Endothelial cell of umbilical vein (primary cell): Measurements from ENCODE around the gene SEMA5A. TPM values are rescaled to one million over a fixed set of nuclear protein-coding genes. Genes with fewer than 3 reads are reported as not detected.

Experiments
- BruUV-seq: library from RNA; stranded (reverse); fragments of 400-500 nt; replicated peaks from 2 replicates; lab custom pipeline; 2021; lab: Mats Ljungman, UMichigan
- CTCF ChIA-PET: fragments of 300-600, 350-600 bp; sonication (Branson Sonifier 250); formaldehyde crosslinking; loops from one replicate; lab custom pipeline; 2021; ENCODE audit warnings: antibody characterized with exemption, inconsistent platforms; lab: Charles Lee
- POLR2A ChIA-PET: fragments of 300-600, 350-600 bp; sonication (Branson Sonifier 250); formaldehyde crosslinking; loops from one replicate; lab custom pipeline; 2021; ENCODE audit warnings: antibody characterized with exemption, inconsistent platforms; lab: Charles Lee
- DNase-seq: peaks from one replicate; pipeline ENCODE4 v3.0.0-alpha.2; 2011; ENCODE audit warnings: low read depth, low spot score
- FAIRE-seq: peaks from 2 replicates; lab custom pipeline; 2011; peaks lifted over from hg19 to GRCh38; lab: Jason Lieb, UNC
- H2AFZ ChIP-seq: 2 replicates; pipeline ENCODE4 v1.6.0; 2012; ENCODE audit warnings: low read depth, low read length, control low read depth, inconsistent platforms
- H3K27ac ChIP-seq: 2 replicates; pipeline ENCODE4 v1.5.1; 2011; ENCODE audit warnings: low read depth, mild to moderate bottlenecking, control low read depth, low read length, moderate library complexity; ENCODE audit not compliant: insufficient read depth
- H3K27me3 ChIP-seq, 2 experiments: 2 replicates each; pipeline versions ENCODE4 v1.6.0 to v1.6.1; 2011; ENCODE audit warnings: low read length in 2 of 2, mixed read lengths in 1 of 2; ENCODE audit not compliant: control insufficient read depth in 2 of 2, insufficient read depth in 2 of 2
- H3K36me3 ChIP-seq, 2 experiments: 2 replicates in 1 of 2; 3 replicates in 1 of 2; pipeline ENCODE4 v1.5.1; 2011; ENCODE audit warnings: low read length in 2 of 2, mild to moderate bottlenecking in 1 of 2, moderate library complexity in 1 of 2; ENCODE audit not compliant: control insufficient read depth in 2 of 2, insufficient read depth in 2 of 2; ENCODE audit errors: extremely low read depth in 1 of 2
- H3K4me1 ChIP-seq: 3 replicates; pipeline ENCODE4 v1.5.1; 2011; ENCODE audit warnings: mild to moderate bottlenecking, low read length; ENCODE audit not compliant: control insufficient read depth, insufficient read depth; ENCODE audit errors: extremely low read depth
- H3K4me2 ChIP-seq: 2 replicates; pipeline ENCODE4 v1.6.1; 2011; ENCODE audit warnings: low read length, control low read depth, mixed read lengths; ENCODE audit not compliant: insufficient read depth
- H3K4me3 ChIP-seq, 3 experiments: fragments of 200-600 bp in 1 of 3; sonication (generic), shearing (Covaris generic) in 1 of 3; replicated peaks in 1 of 3; 2 replicates each; pipeline ENCODE4 v1.5.1; 2011 to 2016; ENCODE audit warnings: control low read depth in 3 of 3, low read length in 3 of 3, mild to moderate bottlenecking in 2 of 3, inconsistent platforms in 1 of 3, low read depth in 1 of 3, moderate library complexity in 1 of 3; ENCODE audit not compliant: insufficient read depth in 1 of 3
- H3K79me2 ChIP-seq: 2 replicates; pipeline ENCODE4 v1.6.0; 2012; ENCODE audit warnings: low read length, inconsistent platforms; ENCODE audit not compliant: control insufficient read depth, insufficient read depth
- H3K9ac ChIP-seq: replicated peaks from 2 replicates; pipeline ENCODE3; 2011; ENCODE audit warnings: low read length, control low read depth; ENCODE audit not compliant: insufficient read depth; ENCODE audit errors: extremely low read depth
- H3K9me1 ChIP-seq: replicated peaks from 3 replicates; pipeline ENCODE4 v1.6.0; 2011; ENCODE audit warnings: mild to moderate bottlenecking, low read length; ENCODE audit not compliant: control insufficient read depth, insufficient read depth; ENCODE audit errors: extremely low read depth
- H3K9me3 ChIP-seq: replicated peaks from 2 replicates; pipeline ENCODE4 v1.5.1; 2012; ENCODE audit warnings: low read length, inconsistent platforms; ENCODE audit not compliant: control insufficient read depth, insufficient read depth
- H4K20me1 ChIP-seq: replicated peaks from 2 replicates; pipeline ENCODE3; 2011; ENCODE audit warnings: mild to moderate bottlenecking, low read length; ENCODE audit not compliant: control insufficient read depth, insufficient read depth; ENCODE audit errors: extremely low read depth
- EZH2 ChIP-seq: IDR thresholded peaks from 2 replicates; pipeline ENCODE4 v1.6.1; 2012; ENCODE audit warnings: borderline replicate concordance, low read depth, mild to moderate bottlenecking, moderate library complexity, low read length, inconsistent platforms; ENCODE audit not compliant: severe bottlenecking
- FOS ChIP-seq: IDR thresholded peaks from 2 replicates; pipeline ENCODE4 v1.6.1; 2011; ENCODE audit warnings: mild to moderate bottlenecking, low read length, moderate library complexity, borderline replicate concordance; ENCODE audit not compliant: insufficient read depth
- GATA2 ChIP-seq: IDR thresholded peaks from 2 replicates; pipeline ENCODE4 v1.7.0; 2011; ENCODE audit warnings: low read depth, mild to moderate bottlenecking, moderate library complexity, mixed read lengths, low read length; ENCODE audit not compliant: insufficient read length, insufficient read depth
- JUN ChIP-seq: IDR thresholded peaks from 2 replicates; pipeline ENCODE4 v1.6.1; 2011; ENCODE audit warnings: borderline replicate concordance, low read depth; ENCODE audit not compliant: insufficient read length, insufficient read depth
- MYC ChIP-seq: IDR thresholded peaks from one replicate; pipeline ENCODE4 v1.6.1; 2011; ENCODE audit warnings: mild to moderate bottlenecking, low read depth, low read length
- POLR2A ChIP-seq: IDR thresholded peaks from 2 replicates; pipeline ENCODE4 v1.6.1; 2012; ENCODE audit warnings: low read depth, mild to moderate bottlenecking, control low read depth, low read length
- POLR2AphosphoS5 ChIP-seq: IDR thresholded peaks from 2 replicates; pipeline ENCODE4 v1.6.1; 2012; ENCODE audit warnings: low read depth, mild to moderate bottlenecking, control low read depth, low read length, moderate library complexity; ENCODE audit not compliant: insufficient read depth
- dilution Hi-C: fragments of 300-500 bp; cut with MboI; formaldehyde crosslinking; loops from one replicate; pipeline ENCODE4 v1.15.0; 2019; ENCODE audit warnings: low sequenced_read_pairs; ENCODE audit not compliant: extremely low pct_ligation_motif_present
- intact Hi-C: fragments of 100-400 bp; cut with micrococcal nuclease; formaldehyde crosslinking; loops from one replicate; pipeline ENCODE4 v1.10.0; 2022
- polyA plus RNA-seq, 4 experiments: library from polyadenylated mRNA; depleted of rRNA in 3 of 4; stranded (reverse) in 3 of 4; unstranded in 1 of 4; fragments of >200 nt; gene quantifications; 2 replicates each; pipeline versions ENCODE4 v1.2.1 to v1.2.3, GENCODE V29; 2011 to 2012; ENCODE audit warnings: missing spikeins in 1 of 4
- total RNA-seq: library from RNA; stranded (reverse); gene quantifications from 2 replicates; pipeline ENCODE4 v1.2.3, GENCODE V29; 2021
- TF ChIP-seq, protein P1 (sequence below): IDR thresholded peaks from 2 replicates; pipeline ENCODE4 v1.6.1; 2011; ENCODE audit not compliant: insufficient read depth, insufficient read length
- TF ChIP-seq, protein P2 (sequence below), 2 donors: IDR thresholded peaks; 1 replicate in 1 of 2; 2 replicates in 1 of 2; pipeline ENCODE4 v1.5.1; 2011; ENCODE audit warnings: low read length in 2 of 2, mild to moderate bottlenecking in 2 of 2, moderate library complexity in 2 of 2, control low read depth in 1 of 2, inconsistent platforms in 1 of 2, low read depth in 1 of 2; ENCODE audit not compliant: insufficient read depth in 1 of 2; ENCODE audit errors: extremely low read depth in 1 of 2

Gene SEMA5A
- total and polyA plus RNA-seq, 2 donors (not counting 3 experiments of a cell fraction or from before 2014, with no cell fraction given), result 0.04 to 0.06 TPM

DNA sequence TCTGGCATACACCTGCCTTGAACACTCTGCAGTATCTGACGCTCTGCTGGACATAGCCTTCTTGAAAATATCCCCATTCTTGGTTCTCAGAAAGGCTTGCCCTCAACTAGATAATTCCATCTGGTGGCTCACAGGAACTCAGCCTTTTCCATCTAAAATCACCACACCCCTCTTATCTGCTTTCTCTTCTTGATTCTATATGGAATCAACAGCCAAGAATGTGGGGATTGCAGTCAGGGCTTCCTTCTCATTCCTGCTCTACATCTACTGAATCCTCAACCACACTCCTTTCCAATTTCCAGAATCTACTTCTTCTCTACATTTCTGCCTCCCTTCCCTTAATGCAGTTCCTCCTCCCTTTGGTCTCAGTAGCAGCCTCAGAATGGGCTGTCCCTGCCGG is 170.1 kb downstream of the SEMA5A start:
- TF ChIP-seq EZH2 (no peak), POLR2A (no peak), GATA2 (no peak), MYC (no peak), JUN (no peak), FOS (no peak), POLR2AphosphoS5 (no peak)
- TF ChIP-seq, protein P1, sequence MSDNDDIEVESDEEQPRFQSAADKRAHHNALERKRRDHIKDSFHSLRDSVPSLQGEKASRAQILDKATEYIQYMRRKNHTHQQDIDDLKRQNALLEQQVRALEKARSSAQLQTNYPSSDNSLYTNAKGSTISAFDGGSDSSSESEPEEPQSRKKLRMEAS, result no peak
- TF ChIP-seq, protein P2, sequence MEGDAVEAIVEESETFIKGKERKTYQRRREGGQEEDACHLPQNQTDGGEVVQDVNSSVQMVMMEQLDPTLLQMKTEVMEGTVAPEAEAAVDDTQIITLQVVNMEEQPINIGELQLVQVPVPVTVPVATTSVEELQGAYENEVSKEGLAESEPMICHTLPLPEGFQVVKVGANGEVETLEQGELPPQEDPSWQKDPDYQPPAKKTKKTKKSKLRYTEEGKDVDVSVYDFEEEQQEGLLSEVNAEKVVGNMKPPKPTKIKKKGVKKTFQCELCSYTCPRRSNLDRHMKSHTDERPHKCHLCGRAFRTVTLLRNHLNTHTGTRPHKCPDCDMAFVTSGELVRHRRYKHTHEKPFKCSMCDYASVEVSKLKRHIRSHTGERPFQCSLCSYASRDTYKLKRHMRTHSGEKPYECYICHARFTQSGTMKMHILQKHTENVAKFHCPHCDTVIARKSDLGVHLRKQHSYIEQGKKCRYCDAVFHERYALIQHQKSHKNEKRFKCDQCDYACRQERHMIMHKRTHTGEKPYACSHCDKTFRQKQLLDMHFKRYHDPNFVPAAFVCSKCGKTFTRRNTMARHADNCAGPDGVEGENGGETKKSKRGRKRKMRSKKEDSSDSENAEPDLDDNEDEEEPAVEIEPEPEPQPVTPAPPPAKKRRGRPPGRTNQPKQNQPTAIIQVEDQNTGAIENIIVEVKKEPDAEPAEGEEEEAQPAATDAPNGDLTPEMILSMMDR (IDR thresholded peaks at IDR 0.05; ENCODE audit: extremely low read depth in 1 of 2, insufficient read depth in 1 of 2, low read depth in 1 of 2, low read length in 2 of 2), result no peak

More for the DNA sequence above, 170.1 kb downstream of the SEMA5A start:
- H3K9me3 ChIP-seq, result no peaks in the 10 kb centered on the region
- no peak for FAIRE-seq
- H3K9ac ChIP-seq, result no peak overlapping the region
- no TSS peak for BruUV-seq
- H3K36me3 ChIP-seq, result no peaks in the 10 kb centered on the region
- DNase-seq, result no peak
- dilution Hi-C loops, result no loop called here
- ChIA-PET POLR2A (no interaction called here), CTCF (no interaction called here)
- H2AFZ ChIP-seq, result no peak overlapping the region
- no peaks in the 10 kb centered on the region for H3K4me1 ChIP-seq
- no peak overlapping the region for H3K27ac ChIP-seq
- no peaks in the 10 kb centered on the region for H3K27me3 ChIP-seq
- no peak overlapping the region for H3K4me2 ChIP-seq
- intact Hi-C loops, result no loop called here
- no peaks in the 10 kb centered on the region for H3K79me2 ChIP-seq
- H4K20me1 ChIP-seq, result no peaks in the 10 kb centered on the region
- H3K9me1 ChIP-seq, result no peaks in the 10 kb centered on the region
- H3K4me3 ChIP-seq, result no peak overlapping the region
